ENCODE results near the gene RPL10A. TPM values are rescaled to one million over a fixed set of nuclear protein-coding genes. Genes with fewer than 3 reads are reported as not detected.

The RPL10A gene
- 100 to 1,000 TPM; 366 to 446 (median 412) TPM for total RNA-seq
- long read RNA-seq, transcript RPL10A-202 (5 exons, 1,063 nt), result minor isoform, 18 of 288 reads
- long read RNA-seq, transcript RPL10A-201 (6 exons, 716 nt), result major isoform, 198 of 288 reads
- long read RNA-seq, partial matches to known transcripts, result 56 of 288 reads
- long read RNA-seq, other reads (novel, unspliced or antisense), result 14 of 288 reads

- peaks cover 0 to 36% (median 4%) of the 10 kb centered on the region in 4 donors for H3K4me1 ChIP-seq
- peak; percentile 90 to 95 (median 92) for ATAC-seq
- intact Hi-C loops (cut with DNase I), result no loop called here
These were observed at the start of gene RPL10A for GRCh38 chr6:35468181-35468979. Gene RPL10A, plus strand, starts transcription at chr6:35468401. Its CDS starts 34 bp downstream, at chr6:35468435.

GRCh38 chr6:35419417-35419816 is 48.8 kb upstream of the RPL10A start:
- H3K4me1 ChIP-seq, result peaks cover 0 to 26% (median 7%) of the 10 kb centered on the region in 4 donors
- no peak overlapping the region for H3K4me3 ChIP-seq
- 62% methylated on average over 4 of the region's 5 CpGs for WGBS (ENCODE audit: insufficient coverage, low coverage, low lambda C conversion rate, missing lambda C conversion rate)
- no peak overlapping the region for H3K27ac ChIP-seq
- no peaks in the 10 kb centered on the region for H3K9me3 ChIP-seq
- peaks cover 0 to 6% (median 1%) of the 10 kb centered on the region in 4 donors for H3K36me3 ChIP-seq
- DNase-seq (no peak), ATAC-seq (no peak)
- intact Hi-C loops (cut with DNase I), result no loop called here
- H3K27me3 ChIP-seq, result no peaks in the 10 kb centered on the region
- TF ChIP-seq CTCF (IDR thresholded peaks at IDR 0.05) (no peak), POLR2A (IDR thresholded peaks at IDR 0.05) (no peak)

More at GRCh38 chr6:35468181-35468979, at the start of gene RPL10A:
- WGBS (ENCODE audit: insufficient coverage, low coverage, low lambda C conversion rate, missing lambda C conversion rate), result 0% methylated on average over 20 of the region's 86 CpGs
- peak; percentile 95 to 96 (median 96) for DNase-seq
- peaks cover 0 to 18% (median 7%) of the 10 kb centered on the region in 4 donors for H3K36me3 ChIP-seq
- H3K27ac ChIP-seq, result peak within 1 kb of the TSS; percentile 73 to 82 (median 75)
- H3K4me3 ChIP-seq, result peak within 1 kb of the TSS; percentile 70 to 88 (median 76)
- no peaks in the 10 kb centered on the region for H3K27me3 ChIP-seq
- no peaks in the 10 kb centered on the region for H3K9me3 ChIP-seq
- TF ChIP-seq CTCF (IDR thresholded peaks at IDR 0.05) (peak; percentile 93 to 99 (median 96)), POLR2A (IDR thresholded peaks at IDR 0.05) (peak; percentile 90)

GRCh38 chr6:35419961-35420360 is 48.2 kb upstream of the RPL10A start:
- TF ChIP-seq POLR2A (IDR thresholded peaks at IDR 0.05) (no peak), CTCF (IDR thresholded peaks at IDR 0.05) (no peak)
- peaks cover 0 to 21% (median 4%) of the 10 kb centered on the region in 4 donors for H3K4me1 ChIP-seq
- no peak for DNase-seq
- no peaks in the 10 kb centered on the region for H3K9me3 ChIP-seq
- H3K27me3 ChIP-seq, result no peaks in the 10 kb centered on the region
- no peak for ATAC-seq
- intact Hi-C loops (cut with DNase I), result no loop called here
- no peak overlapping the region for H3K4me3 ChIP-seq
- 100% methylated on average over 1 of the region's 14 CpGs for WGBS (ENCODE audit: insufficient coverage, low coverage, low lambda C conversion rate, missing lambda C conversion rate)
- H3K36me3 ChIP-seq, result peaks cover 0 to 8% (median 2%) of the 10 kb centered on the region in 4 donors
- no peak overlapping the region for H3K27ac ChIP-seq

- Histone ChIP-seq H3K4me1 (peaks cover 0 to 14% (median 1%) of the 10 kb centered on the region in 4 donors), H3K36me3 (peaks cover 0 to 8% (median 2%) of the 10 kb centered on the region in 4 donors), H3K27ac (no peak overlapping the region), H3K27me3 (no peaks in the 10 kb centered on the region), H3K9me3 (peaks cover 0 to 3% (median 0%) of the 10 kb centered on the region in 4 donors), H3K4me3 (no peak overlapping the region)
- ATAC-seq (no peak), DNase-seq (no peak)
- no peak for TF ChIP-seq POLR2A (IDR thresholded peaks at IDR 0.05)
- no peak for TF ChIP-seq CTCF (IDR thresholded peaks at IDR 0.05)
- 71% methylated on average over 3 of the region's 3 CpGs for WGBS (ENCODE audit: insufficient coverage, low coverage, low lambda C conversion rate, missing lambda C conversion rate)
- intact Hi-C loops (cut with DNase I), result no loop called here
These were observed 42.9 kb upstream of the RPL10A start for GRCh38 chr6:35425284-35425683.
